Kidney epithelial cell (primary cell): ENCODE data around the gene DDX23. TPM values are rescaled to one million over a fixed set of nuclear protein-coding genes. Genes with fewer than 3 reads are reported as not detected.

ENCODE experiments used
- DNase-seq: peaks from one replicate; pipeline ENCODE4 v3.0.0-alpha.2; 2010; ENCODE audit warnings: low read depth
- H3K27me3 ChIP-seq: 2 replicates; pipeline ENCODE4 v1.6.0; 2011; ENCODE audit warnings: low read length; ENCODE audit not compliant: control insufficient read depth, insufficient read depth
- H3K36me3 ChIP-seq: 2 replicates; pipeline ENCODE4 v1.5.1; 2011; ENCODE audit warnings: low read length; ENCODE audit not compliant: control insufficient read depth, insufficient read depth
- H3K4me3 ChIP-seq: 2 replicates; pipeline ENCODE4 v1.5.1; 2011; ENCODE audit warnings: low read depth, mild to moderate bottlenecking, control low read depth, low read length
- total RNA-seq: library from RNA; depleted of rRNA; stranded (reverse); fragments of >200 nt; gene quantifications from 2 replicates; pipeline ENCODE4 v1.2.3, GENCODE V29; 2015
- TF ChIP-seq, protein P1 (sequence below): IDR thresholded peaks from 2 replicates; pipeline ENCODE4 v1.5.1; 2011; ENCODE audit warnings: mild to moderate bottlenecking, moderate library complexity, low read length, control low read depth, inconsistent platforms; ENCODE audit not compliant: insufficient read depth, poor library complexity, severe bottlenecking

Gene DDX23
- total RNA-seq, 1 donor from 2014 or later: 65.1 TPM

DNA sequence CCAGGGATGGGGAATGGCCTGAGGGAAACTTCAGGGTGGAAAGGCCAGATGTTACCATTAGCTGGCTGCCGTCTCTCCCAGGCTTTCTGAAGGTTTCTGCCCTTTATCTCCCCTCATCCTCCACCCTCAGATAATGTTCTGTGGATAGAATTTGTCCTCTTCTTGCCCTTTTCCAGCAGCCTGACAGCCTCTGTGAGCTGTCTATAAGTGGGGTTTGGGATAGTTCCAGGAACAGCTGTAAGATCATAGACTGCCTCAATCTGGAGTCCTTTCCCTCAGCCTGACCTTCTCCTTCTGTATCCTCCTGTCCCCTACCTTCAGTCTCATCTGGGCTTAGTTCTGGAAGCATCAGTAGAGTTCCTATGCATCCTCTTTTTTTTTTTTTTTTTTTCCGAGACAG lies 16.5 kb upstream of the DDX23 start:
- no peak for DNase-seq
- TF ChIP-seq, protein P1, sequence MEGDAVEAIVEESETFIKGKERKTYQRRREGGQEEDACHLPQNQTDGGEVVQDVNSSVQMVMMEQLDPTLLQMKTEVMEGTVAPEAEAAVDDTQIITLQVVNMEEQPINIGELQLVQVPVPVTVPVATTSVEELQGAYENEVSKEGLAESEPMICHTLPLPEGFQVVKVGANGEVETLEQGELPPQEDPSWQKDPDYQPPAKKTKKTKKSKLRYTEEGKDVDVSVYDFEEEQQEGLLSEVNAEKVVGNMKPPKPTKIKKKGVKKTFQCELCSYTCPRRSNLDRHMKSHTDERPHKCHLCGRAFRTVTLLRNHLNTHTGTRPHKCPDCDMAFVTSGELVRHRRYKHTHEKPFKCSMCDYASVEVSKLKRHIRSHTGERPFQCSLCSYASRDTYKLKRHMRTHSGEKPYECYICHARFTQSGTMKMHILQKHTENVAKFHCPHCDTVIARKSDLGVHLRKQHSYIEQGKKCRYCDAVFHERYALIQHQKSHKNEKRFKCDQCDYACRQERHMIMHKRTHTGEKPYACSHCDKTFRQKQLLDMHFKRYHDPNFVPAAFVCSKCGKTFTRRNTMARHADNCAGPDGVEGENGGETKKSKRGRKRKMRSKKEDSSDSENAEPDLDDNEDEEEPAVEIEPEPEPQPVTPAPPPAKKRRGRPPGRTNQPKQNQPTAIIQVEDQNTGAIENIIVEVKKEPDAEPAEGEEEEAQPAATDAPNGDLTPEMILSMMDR: no peak
- peaks cover 17% of the 10 kb centered on the region for H3K27me3 ChIP-seq
- no peaks in the 10 kb centered on the region for H3K36me3 ChIP-seq
- no peak overlapping the region for H3K4me3 ChIP-seq

DNA sequence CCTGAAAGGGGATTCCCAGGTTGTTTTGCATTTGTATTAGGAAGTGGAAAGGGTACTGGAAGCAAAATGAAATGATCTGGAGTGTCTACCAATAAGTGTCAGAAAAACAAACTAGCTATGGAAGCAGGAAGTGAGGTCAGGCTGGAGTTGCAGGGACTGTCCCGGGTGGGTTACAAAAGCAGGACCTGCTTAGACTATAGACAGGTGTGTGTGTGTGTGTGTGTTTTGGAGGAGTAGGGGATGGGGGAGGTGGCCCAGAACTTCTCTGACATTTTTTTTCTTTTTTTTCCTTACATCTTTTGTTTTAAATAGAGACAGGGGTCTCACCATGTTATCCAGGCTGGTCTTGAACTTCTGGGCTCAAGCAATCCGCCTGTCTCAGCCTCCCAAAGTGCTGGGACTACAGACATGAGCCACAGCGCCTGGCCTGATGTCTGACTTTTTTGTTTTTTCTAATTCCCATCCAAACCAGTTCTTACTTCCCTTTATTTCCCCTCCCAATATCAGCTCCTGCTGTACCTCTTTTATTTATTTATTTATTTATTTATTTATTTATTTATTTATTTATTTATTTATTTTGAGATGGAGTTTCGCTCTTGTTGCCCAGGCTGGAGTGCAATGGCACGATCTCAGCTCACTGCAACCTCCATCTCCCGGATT lies 14.2 kb upstream of the DDX23 start:
- Histone ChIP-seq H3K36me3 (no peaks in the 10 kb centered on the region), H3K4me3 (no peak overlapping the region)
- TF ChIP-seq, protein P1: no peak

DNA sequence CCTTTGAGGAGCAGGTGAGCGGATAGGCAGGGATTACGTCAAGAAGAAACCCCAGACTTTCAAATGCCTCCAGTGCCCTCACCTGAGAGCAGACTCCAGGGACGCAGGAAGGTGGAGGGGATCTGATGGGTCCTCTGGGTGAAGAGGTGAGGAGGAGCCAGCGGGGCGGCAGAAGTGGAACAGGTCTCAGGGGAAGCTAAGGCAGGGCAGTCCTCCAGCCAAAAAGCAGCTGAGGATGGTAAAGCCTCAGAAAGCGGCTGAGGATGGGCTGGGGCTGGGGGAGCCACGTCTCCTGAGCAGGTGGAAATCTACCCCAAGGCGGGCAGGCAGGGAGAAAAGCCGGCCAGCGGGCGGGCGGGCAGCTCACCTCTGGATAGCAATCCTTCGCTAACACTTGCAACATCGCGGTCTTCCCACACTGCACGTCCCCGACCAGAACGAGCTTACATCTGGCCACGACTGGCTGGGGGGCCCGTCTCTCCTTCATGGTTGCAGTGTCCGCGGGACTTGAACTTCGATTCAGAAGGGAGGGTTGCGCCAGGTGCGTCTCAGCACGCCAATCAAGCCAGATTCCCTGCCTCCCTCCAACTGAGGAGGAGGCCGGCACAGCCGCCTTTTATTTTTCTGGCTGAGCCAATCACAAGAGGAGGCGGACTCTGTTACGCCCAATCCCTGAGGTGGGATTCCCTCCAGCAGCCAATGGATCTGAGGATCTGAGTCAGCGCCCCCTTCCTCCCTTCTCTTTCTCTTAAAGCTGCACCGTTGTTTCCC lies 13.5 kb upstream of the DDX23 start, which contains the start of gene RND1:
RND1 (minus strand) TSS at position 590 of the 771 bp plus-strand sequence; CDS start at position 487, 103 bp downstream.
- TF ChIP-seq, protein P1: peak; percentile 10
- H3K4me3 ChIP-seq: peak within 1 kb of the TSS; percentile 60
- peaks cover 25% of the 10 kb centered on the region for H3K27me3 ChIP-seq
- no peaks in the 10 kb centered on the region for H3K36me3 ChIP-seq
- peak; percentile 73 for DNase-seq

More for the DNA sequence above, 14.2 kb upstream of the DDX23 start:
- no peak for DNase-seq
- H3K27me3 ChIP-seq: peaks cover 25% of the 10 kb centered on the region

DNA sequence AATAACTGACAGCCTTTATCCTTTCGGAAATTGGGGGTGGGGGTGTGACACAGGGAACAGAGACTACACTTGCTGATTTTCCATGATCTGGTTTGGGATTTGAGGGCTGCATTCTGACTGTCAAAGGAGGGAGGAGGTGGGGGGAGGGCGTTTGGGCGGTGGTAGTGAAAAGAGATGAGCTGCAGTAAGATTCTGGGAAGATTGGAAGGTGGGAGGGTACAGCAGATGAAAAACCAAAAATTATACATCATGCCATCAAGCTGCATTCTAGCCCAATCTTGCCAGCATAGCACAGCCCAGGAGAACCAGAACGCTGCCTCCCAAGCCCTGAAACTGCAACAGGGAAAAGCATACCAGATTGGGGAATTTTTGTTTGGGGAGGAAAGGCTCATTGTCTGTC lies 11.3 kb upstream of the DDX23 start:
- Histone ChIP-seq H3K36me3 (no peaks in the 10 kb centered on the region), H3K4me3 (no peak overlapping the region), H3K27me3 (peaks cover 25% of the 10 kb centered on the region)
- TF ChIP-seq, protein P1: no peak
- no peak for DNase-seq

DNA sequence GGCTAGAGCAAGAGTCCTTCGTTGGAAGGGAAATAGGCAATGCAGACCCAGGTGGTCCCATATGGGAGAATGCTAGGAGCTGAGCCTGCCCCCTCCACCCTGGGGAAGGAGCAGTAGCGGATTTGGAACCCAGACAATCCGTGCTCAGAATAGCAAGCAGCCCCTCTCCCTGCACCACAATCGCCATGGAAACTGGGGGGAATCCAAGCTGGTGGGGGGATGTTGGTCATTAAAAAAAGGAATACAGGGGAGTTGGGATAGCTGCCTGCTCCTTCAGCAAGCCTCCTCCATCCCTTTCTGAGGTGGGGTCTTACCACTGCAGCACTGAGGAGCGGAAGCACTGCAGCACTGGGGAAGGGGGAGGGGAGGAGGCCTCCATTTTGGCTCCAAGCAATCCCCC lies 10.8 kb upstream of the DDX23 start:
- TF ChIP-seq, protein P1: no peak
- DNase-seq: no peak
- no peak overlapping the region for H3K4me3 ChIP-seq

More for the DNA sequence above, 10.8 kb upstream of the DDX23 start:
- peaks cover 25% of the 10 kb centered on the region for H3K27me3 ChIP-seq
- no peaks in the 10 kb centered on the region for H3K36me3 ChIP-seq
